22Rv1 (cell line): ENCODE measurements around the gene IL24.

Experiments used
- CTCF ChIP-seq: fragments of 450-650 bp; IDR thresholded peaks from 2 replicates; pipeline ENCODE4 v1.5.1; 2017; ENCODE audit warnings: mild to moderate bottlenecking
- ZFX ChIP-seq: fragments of 450-650 bp; IDR thresholded peaks from 2 replicates; pipeline ENCODE4 v1.6.1; 2017; ENCODE audit warnings: antibody characterized with exemption, borderline replicate concordance

- TF ChIP-seq CTCF (no peak), ZFX (no peak)
Measured at GRCh38 chr1:206904423-206905142, 7.3 kb downstream of the IL24 start.
